ENCODE measurements around the gene SETMAR. TPM values are rescaled to one million over a fixed set of nuclear protein-coding genes. Genes with fewer than 3 reads are reported as not detected.

SETMAR gene
- total RNA-seq, 3 donors from 2014 or later: 35.1 to 58.7 (median 46.7) TPM

DNA sequence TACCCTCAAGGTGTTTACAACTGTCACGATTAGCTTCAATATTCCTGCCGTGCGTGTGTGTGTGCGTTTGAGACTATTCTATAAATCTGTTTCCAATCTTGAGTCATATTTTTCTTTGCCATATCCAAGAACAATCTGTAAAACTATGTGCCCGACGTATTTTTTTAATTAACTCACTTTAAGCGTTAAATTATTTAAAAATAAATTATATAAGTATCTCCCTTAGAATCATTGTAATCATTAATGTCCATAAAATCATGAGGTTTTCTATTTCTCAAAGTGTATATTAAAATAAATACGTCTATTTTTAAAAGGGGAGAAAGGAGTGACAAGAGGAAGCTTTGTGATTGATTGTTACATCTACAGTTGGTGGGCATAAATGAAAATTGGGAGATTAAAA is 2.9 kb downstream of the SETMAR start:
- H3K9me3 ChIP-seq: no peaks in the 10 kb centered on the region
- intact Hi-C loops (cut with DNase I; ENCODE audit: low total_unique reads): no loop called here
- peak overlapping the region in 2 of 3 donors; percentile 68 to 84 for H3K4me3 ChIP-seq
- no peak for DNase-seq (ENCODE audit: low spot score in 2 of 2)
- H3K27ac ChIP-seq: peak overlapping the region; percentile 95 to 97
- H3K4me1 ChIP-seq: peaks cover 0 to 7% of the 10 kb centered on the region in 2 donors
- H3K36me3 ChIP-seq: no peaks in the 10 kb centered on the region
- H3K27me3 ChIP-seq: no peaks in the 10 kb centered on the region
- TF ChIP-seq, protein P1, sequence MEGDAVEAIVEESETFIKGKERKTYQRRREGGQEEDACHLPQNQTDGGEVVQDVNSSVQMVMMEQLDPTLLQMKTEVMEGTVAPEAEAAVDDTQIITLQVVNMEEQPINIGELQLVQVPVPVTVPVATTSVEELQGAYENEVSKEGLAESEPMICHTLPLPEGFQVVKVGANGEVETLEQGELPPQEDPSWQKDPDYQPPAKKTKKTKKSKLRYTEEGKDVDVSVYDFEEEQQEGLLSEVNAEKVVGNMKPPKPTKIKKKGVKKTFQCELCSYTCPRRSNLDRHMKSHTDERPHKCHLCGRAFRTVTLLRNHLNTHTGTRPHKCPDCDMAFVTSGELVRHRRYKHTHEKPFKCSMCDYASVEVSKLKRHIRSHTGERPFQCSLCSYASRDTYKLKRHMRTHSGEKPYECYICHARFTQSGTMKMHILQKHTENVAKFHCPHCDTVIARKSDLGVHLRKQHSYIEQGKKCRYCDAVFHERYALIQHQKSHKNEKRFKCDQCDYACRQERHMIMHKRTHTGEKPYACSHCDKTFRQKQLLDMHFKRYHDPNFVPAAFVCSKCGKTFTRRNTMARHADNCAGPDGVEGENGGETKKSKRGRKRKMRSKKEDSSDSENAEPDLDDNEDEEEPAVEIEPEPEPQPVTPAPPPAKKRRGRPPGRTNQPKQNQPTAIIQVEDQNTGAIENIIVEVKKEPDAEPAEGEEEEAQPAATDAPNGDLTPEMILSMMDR (IDR thresholded peaks at IDR 0.05): no peak
- no peak for TF ChIP-seq POLR2AphosphoS5 (IDR thresholded peaks at IDR 0.05)
- TF ChIP-seq POLR2A (IDR thresholded peaks at IDR 0.05): no peak

GRCh38 chr3:4306860-4307259 is 3.7 kb downstream of the SETMAR start:
- peaks cover 0 to 7% of the 10 kb centered on the region in 2 donors for H3K4me1 ChIP-seq
- no peak for TF ChIP-seq POLR2A (IDR thresholded peaks at IDR 0.05)
- TF ChIP-seq POLR2AphosphoS5 (IDR thresholded peaks at IDR 0.05): no peak
- TF ChIP-seq, protein P1 (IDR thresholded peaks at IDR 0.05): no peak

GRCh38 chr3:4309491-4310128 is 6.4 kb downstream of the SETMAR start:
- DNase-seq (ENCODE audit: low spot score in 2 of 2): no peak
- Histone ChIP-seq H3K4me1 (peaks cover 0 to 4% of the 10 kb centered on the region in 2 donors), H3K27me3 (no peaks in the 10 kb centered on the region)

More at GRCh38 chr3:4306860-4307259, 3.7 kb downstream of the SETMAR start:
- Histone ChIP-seq H3K27ac (peak overlapping the region; percentile 76 to 97), H3K9me3 (no peaks in the 10 kb centered on the region), H3K4me3 (peak overlapping the region in 1 of 3 donors; percentile 84), H3K36me3 (no peaks in the 10 kb centered on the region), H3K27me3 (no peaks in the 10 kb centered on the region)
- intact Hi-C loops (cut with DNase I; ENCODE audit: low total_unique reads): no loop called here
- no peak for DNase-seq (ENCODE audit: low spot score in 2 of 2)

GRCh38 chr3:4310971-4311370 is 7.8 kb downstream of the SETMAR start:
- intact Hi-C loops (cut with DNase I; ENCODE audit: low total_unique reads): loop anchor here (5.0 kb wide), 1 partner anchor 716 kb away; no protein-coding TSS in a partner anchor
- no peak for DNase-seq (ENCODE audit: low spot score in 2 of 2)
- H3K9me3 ChIP-seq: no peaks in the 10 kb centered on the region
- H3K4me1 ChIP-seq: peaks cover 0 to 4% of the 10 kb centered on the region in 2 donors
- H3K4me3 ChIP-seq: no peak overlapping the region
- TF ChIP-seq POLR2AphosphoS5 (IDR thresholded peaks at IDR 0.05) (no peak), POLR2A (IDR thresholded peaks at IDR 0.05) (no peak)
- TF ChIP-seq, protein P1 (IDR thresholded peaks at IDR 0.05): no peak
- H3K27ac ChIP-seq: peak overlapping the region; percentile 24 to 40
- no peaks in the 10 kb centered on the region for H3K36me3 ChIP-seq
- no peaks in the 10 kb centered on the region for H3K27me3 ChIP-seq

More at GRCh38 chr3:4309491-4310128, 6.4 kb downstream of the SETMAR start:
- Histone ChIP-seq H3K9me3 (no peaks in the 10 kb centered on the region), H3K4me3 (no peak overlapping the region), H3K27ac (peak overlapping the region; percentile 66 to 97), H3K36me3 (no peaks in the 10 kb centered on the region)
- intact Hi-C loops (cut with DNase I; ENCODE audit: low total_unique reads): loop anchor here (5.0 kb wide), 1 partner anchor 718 kb away; no protein-coding TSS in a partner anchor
- TF ChIP-seq, protein P1 (IDR thresholded peaks at IDR 0.05): no peak
- TF ChIP-seq POLR2A (IDR thresholded peaks at IDR 0.05): no peak
- TF ChIP-seq POLR2AphosphoS5 (IDR thresholded peaks at IDR 0.05): no peak

- Histone ChIP-seq H3K4me1 (peaks cover 0 to 4% of the 10 kb centered on the region in 2 donors), H3K4me3 (no peak overlapping the region), H3K9me3 (no peaks in the 10 kb centered on the region), H3K27ac (peak overlapping the region; percentile 24 to 40), H3K27me3 (no peaks in the 10 kb centered on the region), H3K36me3 (no peaks in the 10 kb centered on the region)
- no peak for DNase-seq (ENCODE audit: low spot score in 2 of 2)
- TF ChIP-seq POLR2A (IDR thresholded peaks at IDR 0.05) (no peak), POLR2AphosphoS5 (IDR thresholded peaks at IDR 0.05) (no peak)
- TF ChIP-seq, protein P1 (IDR thresholded peaks at IDR 0.05): no peak
- intact Hi-C loops (cut with DNase I; ENCODE audit: low total_unique reads): loop anchor here (5.0 kb wide), 1 partner anchor 716 kb away; no protein-coding TSS in a partner anchor
Measured at GRCh38 chr3:4311496-4311895, 8.3 kb downstream of the SETMAR start.
